AG09319 (cell line): ENCODE data around the gene CAST.
A peak's percentile ranks its signal among the peaks of the same experiment; 100 is the strongest.

Source experiments
- DNase-seq: peaks from one replicate; pipeline ENCODE4 v3.0.0-alpha.2; 2010; ENCODE audit warnings: low read depth; ENCODE audit errors: extremely low read depth
- TF ChIP-seq, protein P1 (sequence below): IDR thresholded peaks from 2 replicates; pipeline ENCODE4 v1.5.1; 2011; ENCODE audit warnings: low read depth, mild to moderate bottlenecking, inconsistent platforms, low read length, moderate library complexity

Gene CAST

DNA sequence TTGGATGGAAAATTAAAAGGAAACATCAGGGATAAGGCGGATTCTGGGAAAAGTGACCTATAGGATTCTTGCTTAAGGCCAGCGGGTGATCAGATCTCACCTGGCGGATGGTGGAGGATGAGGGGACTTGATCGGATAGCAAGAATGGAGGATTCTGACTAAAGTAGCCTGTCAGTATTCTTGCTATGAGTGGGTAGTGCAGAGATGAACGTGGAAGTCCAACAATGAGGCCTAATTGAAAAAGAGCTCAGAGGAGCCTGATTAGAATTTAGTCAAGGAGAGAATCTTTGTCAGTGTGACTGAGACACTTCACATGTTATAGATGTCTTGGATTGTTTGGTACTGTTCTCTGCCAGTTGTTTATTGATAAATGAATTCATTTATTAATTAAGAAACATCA is 24.9 kb downstream of the CAST start:
- TF ChIP-seq, protein P1, sequence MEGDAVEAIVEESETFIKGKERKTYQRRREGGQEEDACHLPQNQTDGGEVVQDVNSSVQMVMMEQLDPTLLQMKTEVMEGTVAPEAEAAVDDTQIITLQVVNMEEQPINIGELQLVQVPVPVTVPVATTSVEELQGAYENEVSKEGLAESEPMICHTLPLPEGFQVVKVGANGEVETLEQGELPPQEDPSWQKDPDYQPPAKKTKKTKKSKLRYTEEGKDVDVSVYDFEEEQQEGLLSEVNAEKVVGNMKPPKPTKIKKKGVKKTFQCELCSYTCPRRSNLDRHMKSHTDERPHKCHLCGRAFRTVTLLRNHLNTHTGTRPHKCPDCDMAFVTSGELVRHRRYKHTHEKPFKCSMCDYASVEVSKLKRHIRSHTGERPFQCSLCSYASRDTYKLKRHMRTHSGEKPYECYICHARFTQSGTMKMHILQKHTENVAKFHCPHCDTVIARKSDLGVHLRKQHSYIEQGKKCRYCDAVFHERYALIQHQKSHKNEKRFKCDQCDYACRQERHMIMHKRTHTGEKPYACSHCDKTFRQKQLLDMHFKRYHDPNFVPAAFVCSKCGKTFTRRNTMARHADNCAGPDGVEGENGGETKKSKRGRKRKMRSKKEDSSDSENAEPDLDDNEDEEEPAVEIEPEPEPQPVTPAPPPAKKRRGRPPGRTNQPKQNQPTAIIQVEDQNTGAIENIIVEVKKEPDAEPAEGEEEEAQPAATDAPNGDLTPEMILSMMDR, result no peak
- DNase-seq, result no peak

DNA sequence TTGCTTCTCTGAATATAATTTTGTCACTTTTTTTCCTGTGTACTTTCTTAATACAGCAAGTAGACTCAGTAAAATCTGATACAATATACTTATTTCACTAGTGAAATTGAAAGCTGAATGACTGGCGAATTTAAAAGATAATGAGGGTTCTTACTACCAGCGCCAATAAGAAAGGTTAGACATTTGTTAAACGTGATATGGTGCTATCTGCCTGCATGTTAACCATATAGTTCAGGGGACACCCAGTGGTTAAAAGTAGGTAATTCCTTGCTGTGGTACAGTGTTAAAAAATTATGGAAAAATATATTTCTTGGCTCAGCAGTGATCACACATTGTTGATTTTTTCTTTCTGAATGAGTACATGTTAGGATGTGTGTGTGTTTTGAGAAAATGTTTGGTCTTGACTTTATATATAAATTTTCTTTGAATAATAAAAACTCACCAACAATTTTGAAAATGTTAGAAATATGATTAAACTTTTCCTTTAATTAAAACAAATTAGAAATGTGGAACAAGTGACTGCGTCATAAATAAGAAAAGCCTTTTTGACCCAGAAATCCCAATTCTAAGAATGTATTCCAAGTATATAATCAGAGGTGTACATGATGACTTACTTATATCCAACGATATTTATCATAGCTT is 25.8 kb downstream of the CAST start:
- DNase-seq, result no peak
- TF ChIP-seq, protein P1, result peak; percentile 53

DNA sequence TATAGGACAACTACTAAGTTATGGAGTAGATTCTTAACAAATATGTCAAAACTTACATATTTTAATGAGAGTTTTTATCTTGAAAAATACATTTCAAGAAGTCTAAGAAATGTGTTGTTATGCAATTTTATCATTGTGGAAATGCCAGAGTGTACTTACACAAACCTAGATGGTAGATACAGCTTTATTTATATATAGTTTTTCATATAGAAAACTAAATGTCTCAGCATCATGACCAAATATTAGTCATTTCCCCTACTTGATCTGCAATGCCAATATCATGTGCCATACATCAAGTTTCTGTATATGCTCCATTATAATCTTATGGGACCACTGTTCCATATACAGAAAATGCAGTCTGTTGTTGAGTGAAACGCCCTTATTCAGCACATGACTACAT is 28.7 kb downstream of the CAST start:
- TF ChIP-seq, protein P1, result no peak
- DNase-seq, result no peak

DNA sequence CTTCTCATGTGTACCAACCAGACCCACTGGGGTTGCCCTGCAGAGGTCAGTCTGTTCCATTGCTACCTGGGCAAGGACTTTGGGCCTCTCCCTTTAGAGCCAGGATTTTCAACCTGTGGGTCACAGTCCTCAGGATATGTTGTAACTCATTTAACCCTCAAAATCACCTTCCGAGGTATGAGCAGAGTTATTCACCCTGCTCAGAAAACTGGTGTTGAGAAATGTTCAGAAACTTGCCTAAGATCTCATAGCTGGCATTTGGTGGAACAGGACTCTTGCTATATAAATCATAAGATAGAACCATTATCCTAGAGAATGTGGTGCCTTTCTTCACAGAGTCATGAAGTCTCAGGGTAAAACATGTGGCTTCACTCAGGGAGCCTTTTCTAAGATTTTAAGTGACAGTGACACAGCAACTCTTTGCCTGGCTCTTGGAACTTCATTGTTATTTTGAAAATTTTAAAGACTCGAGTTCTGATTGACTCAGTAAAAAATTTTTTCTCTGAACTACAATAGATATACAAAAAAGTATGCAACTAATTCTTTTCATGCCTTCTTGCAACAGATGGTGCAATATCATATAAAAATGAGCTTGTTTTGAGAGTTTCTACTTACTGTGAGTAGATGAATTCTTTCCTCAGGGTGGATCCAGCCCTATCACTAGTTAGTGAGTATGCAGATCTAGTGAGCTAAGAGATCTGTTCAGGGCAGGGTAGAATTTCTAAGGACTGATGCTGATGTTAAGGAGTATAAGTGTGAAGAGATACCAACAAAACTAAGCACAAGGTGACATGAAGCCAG is 29.5 kb downstream of the CAST start:
- DNase-seq, result peak; percentile 44
- TF ChIP-seq, protein P1, result no peak; the same call in 1 of the 2 replicates

DNA sequence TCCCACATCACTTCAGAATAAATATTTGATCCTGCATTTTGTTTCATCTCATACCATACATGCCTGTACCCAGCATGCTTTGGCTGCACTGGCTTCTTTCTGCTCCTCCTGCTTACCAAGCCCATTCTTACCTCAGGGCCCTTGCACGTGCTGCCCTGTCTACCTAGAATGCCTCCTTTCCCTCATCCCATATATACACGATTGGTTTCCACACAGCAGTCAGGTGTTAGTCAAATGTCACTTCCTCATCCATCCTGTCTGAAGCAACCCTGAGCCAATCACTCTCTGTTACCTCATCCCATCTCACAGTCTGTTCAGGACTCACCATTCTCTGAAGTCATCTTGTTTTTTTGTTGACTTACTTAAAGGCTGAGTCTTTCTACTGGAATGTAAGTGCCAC is 30.3 kb downstream of the CAST start:
- DNase-seq, result no peak
- TF ChIP-seq, protein P1, result no peak

DNA sequence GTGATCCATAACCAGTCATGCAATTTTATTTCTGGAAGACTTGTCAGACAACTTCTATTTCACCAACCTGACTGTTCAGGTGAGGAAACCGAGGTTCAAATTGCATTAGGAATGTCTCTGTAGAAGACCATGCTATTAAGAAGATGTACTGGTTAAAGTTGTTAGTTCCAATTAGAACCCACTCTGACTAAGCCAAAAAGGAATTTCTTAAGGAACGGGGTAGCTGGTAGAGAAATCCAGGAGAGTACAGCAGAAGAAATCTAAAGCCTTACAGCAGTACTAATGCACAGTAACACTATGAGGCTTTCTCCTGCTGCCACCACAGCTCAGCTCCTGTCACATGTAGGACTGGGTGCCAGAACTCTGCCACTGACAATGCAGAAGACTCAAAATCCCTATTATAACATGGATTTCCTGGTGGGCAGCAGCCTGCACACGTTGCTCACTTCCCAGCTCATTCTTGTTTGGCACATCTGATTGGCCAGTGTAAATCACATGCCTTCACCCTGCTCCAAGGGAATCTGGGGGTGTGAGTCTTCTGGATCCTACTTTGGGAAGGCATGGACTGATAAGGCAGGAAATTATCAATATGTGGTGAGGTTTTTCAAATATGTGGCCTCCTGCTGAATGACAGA is 37.1 kb downstream of the CAST start:
- TF ChIP-seq, protein P1, result no peak
- no peak for DNase-seq
